Glomerular visceral epithelial cell (primary cell): Measurements from ENCODE around the gene BCL2L1.

Experiments used
- DNase-seq: peaks from one replicate; pipeline ENCODE4 v3.0.0-alpha.2; 2016; ENCODE audit errors: extremely low spot score

BCL2L1 gene

GRCh38 chr20:31723319-31724078 lies 831 bp upstream of the BCL2L1 start:
- DNase-seq: peak; percentile 99

- DNase-seq: no peak
Measured at GRCh38 chr20:31723069-31723318, 326 bp upstream of the BCL2L1 start.

GRCh38 chr20:31721408-31722256 lies 1.0 kb downstream of the BCL2L1 start:
- DNase-seq: no peak

GRCh38 chr20:31720486-31721407 lies 1.9 kb downstream of the BCL2L1 start:
- peak; percentile 47 for DNase-seq

- DNase-seq: peak; percentile 98
Measured at GRCh38 chr20:31719644-31720485, 2.8 kb downstream of the BCL2L1 start.

GRCh38 chr20:31718952-31719643 lies 3.6 kb downstream of the BCL2L1 start:
- DNase-seq: no peak

- DNase-seq: no peak
Measured at GRCh38 chr20:31717478-31718201, 5.0 kb downstream of the BCL2L1 start.

- no peak for DNase-seq
Measured at GRCh38 chr20:31716818-31717477, 5.7 kb downstream of the BCL2L1 start.

GRCh38 chr20:31716351-31716750 lies 6.3 kb downstream of the BCL2L1 start:
- no peak for DNase-seq

- no peak for DNase-seq
Measured at GRCh38 chr20:31715766-31716165, 6.9 kb downstream of the BCL2L1 start.

GRCh38 chr20:31713312-31714273 lies 9.1 kb downstream of the BCL2L1 start:
- peak; percentile 91 for DNase-seq

- peak; percentile 98 for DNase-seq
Measured at GRCh38 chr20:31712564-31713311, 9.9 kb downstream of the BCL2L1 start.

- no peak for DNase-seq
Measured at GRCh38 chr20:31712112-31712553, 10.5 kb downstream of the BCL2L1 start.

GRCh38 chr20:31711179-31712111 lies 11.2 kb downstream of the BCL2L1 start:
- no peak for DNase-seq

- DNase-seq: no peak
Measured at GRCh38 chr20:31710423-31711108, 12.1 kb downstream of the BCL2L1 start.

GRCh38 chr20:31709939-31710338 lies 12.7 kb downstream of the BCL2L1 start:
- DNase-seq: no peak
